SK-N-SH treated with all-trans-retinoic acid at 6 μM for 48 hours (cell line): Measurements from ENCODE around the gene AOPEP.

ENCODE experiments used
- ATAC-seq: fragments of 200-7000 bp; cut with Tn5 transposase; 3 replicates; pipeline ENCODE4 v1.9.1; 2020; ENCODE audit warnings: mild to moderate bottlenecking, moderate library complexity
- ARNTL ChIP-seq: fragments of 450-650 bp; formaldehyde crosslinking; IDR thresholded peaks from 2 replicates; pipeline ENCODE4 v1.5.0; 2020; ENCODE audit warnings: low read depth, mild to moderate bottlenecking, moderate library complexity, borderline replicate concordance
- BACH2 ChIP-seq: fragments of 250-450 bp; sonication (Bioruptor Pico); IDR thresholded peaks from 2 replicates; pipeline ENCODE4 v1.9.0; 2021; ENCODE audit warnings: mild to moderate bottlenecking, borderline replicate concordance
- CSDC2 ChIP-seq: fragments of 250-450 bp; sonication (Bioruptor Pico); IDR thresholded peaks from 2 replicates; pipeline ENCODE4 v1.5.0; 2020; ENCODE audit warnings: mild to moderate bottlenecking, moderate library complexity
- ESRRG ChIP-seq: fragments of 250-450 bp; sonication (Bioruptor Pico); IDR thresholded peaks from 2 replicates; pipeline ENCODE4 v1.6.1; 2021; ENCODE audit warnings: mild to moderate bottlenecking
- GLIS3 ChIP-seq: fragments of 250-450 bp; sonication (Bioruptor Pico); IDR thresholded peaks from 2 replicates; pipeline ENCODE4 v1.5.0; 2020; ENCODE audit warnings: mild to moderate bottlenecking, moderate library complexity
- ISL1 ChIP-seq: fragments of 250-450 bp; sonication (Bioruptor Pico); IDR thresholded peaks from 2 replicates; pipeline ENCODE4 v2.1.2; 2022; ENCODE audit warnings: mild to moderate bottlenecking, moderate library complexity
- OSR1 ChIP-seq: fragments of 250-450 bp; sonication (Bioruptor Pico); IDR thresholded peaks from 2 replicates; pipeline ENCODE4 v1.8.0; 2022; ENCODE audit warnings: moderate library complexity, mild to moderate bottlenecking, inconsistent platforms
- RARB ChIP-seq: fragments of 250-450 bp; sonication (Bioruptor Pico); IDR thresholded peaks from 2 replicates; pipeline ENCODE4 v1.8.0; 2021; ENCODE audit warnings: mild to moderate bottlenecking, moderate library complexity
- SNAI2 ChIP-seq: fragments of 250-450 bp; sonication (Bioruptor Pico); IDR thresholded peaks from 2 replicates; pipeline ENCODE4 v1.5.0; 2020; ENCODE audit warnings: mild to moderate bottlenecking, moderate library complexity
- TCF4 ChIP-seq: fragments of 250-450 bp; sonication (Bioruptor Pico); IDR thresholded peaks from 2 replicates; pipeline ENCODE4 v1.8.0; 2021; ENCODE audit warnings: mild to moderate bottlenecking, moderate library complexity, borderline replicate concordance
- TOX ChIP-seq: fragments of 250-450 bp; sonication (Bioruptor Pico); IDR thresholded peaks from 2 replicates; pipeline ENCODE4 v1.8.0; 2021; ENCODE audit warnings: mild to moderate bottlenecking, moderate library complexity, borderline replicate concordance
- ZFP3 ChIP-seq: fragments of 250-450 bp; sonication (Bioruptor Pico); IDR thresholded peaks from 2 replicates; pipeline ENCODE4 v1.5.0; 2020; ENCODE audit warnings: mild to moderate bottlenecking, moderate library complexity
- ZFP30 ChIP-seq: fragments of 450-650 bp; formaldehyde crosslinking; IDR thresholded peaks from 2 replicates; pipeline ENCODE4 v1.5.0; 2022; ENCODE audit warnings: mild to moderate bottlenecking, moderate library complexity
- ZNF565 ChIP-seq: fragments of 450-650 bp; formaldehyde crosslinking; conservative IDR thresholded peaks from 2 replicates; pipeline ENCODE4 v1.5.0; 2020; ENCODE audit warnings: low read depth, mild to moderate bottlenecking, moderate library complexity
- ZNF70 ChIP-seq: fragments of 450-650 bp; formaldehyde crosslinking; IDR thresholded peaks from 2 replicates; pipeline ENCODE4 v1.5.0; 2020; ENCODE audit warnings: mild to moderate bottlenecking, moderate library complexity
- ZNF8 ChIP-seq: fragments of 450-650 bp; formaldehyde crosslinking; IDR thresholded peaks from 2 replicates; pipeline ENCODE4 v1.5.0; 2020; ENCODE audit warnings: mild to moderate bottlenecking, moderate library complexity
- TF ChIP-seq, protein P1 (sequence below): fragments of 250-450 bp; sonication (Bioruptor Pico); IDR thresholded peaks from 2 replicates; pipeline ENCODE4 v1.5.1; 2020; ENCODE audit warnings: low read depth, mild to moderate bottlenecking, moderate library complexity
- TF ChIP-seq, protein P2 (sequence below): fragments of 250-450 bp; sonication (Bioruptor Pico); IDR thresholded peaks from 2 replicates; pipeline ENCODE4 v1.8.0; 2020; ENCODE audit warnings: mild to moderate bottlenecking, moderate library complexity, borderline replicate concordance
- TF ChIP-seq, protein P3 (sequence below): fragments of 250-450 bp; sonication (Bioruptor Pico); IDR thresholded peaks from 2 replicates; pipeline ENCODE4 v1.5.1; 2021; ENCODE audit warnings: mild to moderate bottlenecking, moderate library complexity
- TF ChIP-seq, protein P4 (sequence below): fragments of 250-450 bp; sonication (Bioruptor Pico); IDR thresholded peaks from 2 replicates; pipeline ENCODE4 v1.5.0; 2020; ENCODE audit warnings: mild to moderate bottlenecking, moderate library complexity
- TF ChIP-seq, protein P5 (sequence below): fragments of 250-450 bp; sonication (Bioruptor Pico); IDR thresholded peaks from 2 replicates; pipeline ENCODE4 v1.8.0; 2021; ENCODE audit warnings: low read depth, mild to moderate bottlenecking, moderate library complexity, borderline replicate concordance

AOPEP gene

DNA sequence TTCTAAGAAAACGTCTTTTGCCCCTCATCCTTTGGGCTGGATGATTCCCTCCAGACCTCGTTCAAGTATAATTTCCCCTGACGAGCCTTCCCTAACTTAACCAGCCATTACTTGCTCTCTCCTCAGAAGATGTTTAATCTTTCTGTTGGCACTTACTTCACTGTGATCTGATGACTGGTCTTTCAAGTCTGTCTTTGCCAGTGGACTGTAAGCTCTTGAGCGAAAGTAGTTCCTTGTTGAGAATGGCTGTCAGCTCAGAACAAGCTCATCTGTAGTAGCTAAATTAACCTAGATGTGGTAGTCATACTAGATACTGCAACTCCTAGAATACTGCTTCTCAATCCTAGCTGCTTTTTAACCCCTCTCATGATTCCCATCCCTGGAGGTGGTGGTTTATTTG, 125.0 kb downstream of the AOPEP start:
- TF ChIP-seq ZNF565 (CRISPR knock-in tag) (no peak), BACH2 (CRISPR knock-in tag) (no peak), OSR1 (CRISPR knock-in tag) (no peak), ARNTL (CRISPR knock-in tag) (no peak), ESRRG (CRISPR knock-in tag) (no peak), ZNF8 (CRISPR knock-in tag) (no peak), RARB (CRISPR knock-in tag) (no peak), TOX (CRISPR knock-in tag) (no peak), SNAI2 (CRISPR knock-in tag) (no peak), CSDC2 (CRISPR knock-in tag) (no peak), GLIS3 (no peak), ISL1 (CRISPR knock-in tag) (no peak), ZFP3 (CRISPR knock-in tag) (no peak), ZNF70 (no peak), TCF4 (CRISPR knock-in tag) (no peak)
- TF ChIP-seq, protein P1, sequence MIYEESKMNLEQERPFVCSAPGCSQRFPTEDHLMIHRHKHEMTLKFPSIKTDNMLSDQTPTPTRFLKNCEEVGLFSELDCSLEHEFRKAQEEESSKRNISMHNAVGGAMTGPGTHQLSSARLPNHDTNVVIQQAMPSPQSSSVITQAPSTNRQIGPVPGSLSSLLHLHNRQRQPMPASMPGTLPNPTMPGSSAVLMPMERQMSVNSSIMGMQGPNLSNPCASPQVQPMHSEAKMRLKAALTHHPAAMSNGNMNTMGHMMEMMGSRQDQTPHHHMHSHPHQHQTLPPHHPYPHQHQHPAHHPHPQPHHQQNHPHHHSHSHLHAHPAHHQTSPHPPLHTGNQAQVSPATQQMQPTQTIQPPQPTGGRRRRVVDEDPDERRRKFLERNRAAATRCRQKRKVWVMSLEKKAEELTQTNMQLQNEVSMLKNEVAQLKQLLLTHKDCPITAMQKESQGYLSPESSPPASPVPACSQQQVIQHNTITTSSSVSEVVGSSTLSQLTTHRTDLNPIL (CRISPR knock-in tag): no peak
- TF ChIP-seq, protein P2, sequence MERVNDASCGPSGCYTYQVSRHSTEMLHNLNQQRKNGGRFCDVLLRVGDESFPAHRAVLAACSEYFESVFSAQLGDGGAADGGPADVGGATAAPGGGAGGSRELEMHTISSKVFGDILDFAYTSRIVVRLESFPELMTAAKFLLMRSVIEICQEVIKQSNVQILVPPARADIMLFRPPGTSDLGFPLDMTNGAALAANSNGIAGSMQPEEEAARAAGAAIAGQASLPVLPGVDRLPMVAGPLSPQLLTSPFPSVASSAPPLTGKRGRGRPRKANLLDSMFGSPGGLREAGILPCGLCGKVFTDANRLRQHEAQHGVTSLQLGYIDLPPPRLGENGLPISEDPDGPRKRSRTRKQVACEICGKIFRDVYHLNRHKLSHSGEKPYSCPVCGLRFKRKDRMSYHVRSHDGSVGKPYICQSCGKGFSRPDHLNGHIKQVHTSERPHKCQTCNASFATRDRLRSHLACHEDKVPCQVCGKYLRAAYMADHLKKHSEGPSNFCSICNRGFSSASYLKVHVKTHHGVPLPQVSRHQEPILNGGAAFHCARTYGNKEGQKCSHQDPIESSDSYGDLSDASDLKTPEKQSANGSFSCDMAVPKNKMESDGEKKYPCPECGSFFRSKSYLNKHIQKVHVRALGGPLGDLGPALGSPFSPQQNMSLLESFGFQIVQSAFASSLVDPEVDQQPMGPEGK (CRISPR knock-in tag): no peak
- TF ChIP-seq, protein P3, sequence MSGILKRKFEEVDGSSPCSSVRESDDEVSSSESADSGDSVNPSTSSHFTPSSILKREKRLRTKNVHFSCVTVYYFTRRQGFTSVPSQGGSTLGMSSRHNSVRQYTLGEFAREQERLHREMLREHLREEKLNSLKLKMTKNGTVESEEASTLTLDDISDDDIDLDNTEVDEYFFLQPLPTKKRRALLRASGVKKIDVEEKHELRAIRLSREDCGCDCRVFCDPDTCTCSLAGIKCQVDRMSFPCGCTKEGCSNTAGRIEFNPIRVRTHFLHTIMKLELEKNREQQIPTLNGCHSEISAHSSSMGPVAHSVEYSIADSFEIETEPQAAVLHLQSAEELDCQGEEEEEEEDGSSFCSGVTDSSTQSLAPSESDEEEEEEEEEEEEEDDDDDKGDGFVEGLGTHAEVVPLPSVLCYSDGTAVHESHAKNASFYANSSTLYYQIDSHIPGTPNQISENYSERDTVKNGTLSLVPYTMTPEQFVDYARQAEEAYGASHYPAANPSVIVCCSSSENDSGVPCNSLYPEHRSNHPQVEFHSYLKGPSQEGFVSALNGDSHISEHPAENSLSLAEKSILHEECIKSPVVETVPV (CRISPR knock-in tag): no peak
- TF ChIP-seq, protein P4, sequence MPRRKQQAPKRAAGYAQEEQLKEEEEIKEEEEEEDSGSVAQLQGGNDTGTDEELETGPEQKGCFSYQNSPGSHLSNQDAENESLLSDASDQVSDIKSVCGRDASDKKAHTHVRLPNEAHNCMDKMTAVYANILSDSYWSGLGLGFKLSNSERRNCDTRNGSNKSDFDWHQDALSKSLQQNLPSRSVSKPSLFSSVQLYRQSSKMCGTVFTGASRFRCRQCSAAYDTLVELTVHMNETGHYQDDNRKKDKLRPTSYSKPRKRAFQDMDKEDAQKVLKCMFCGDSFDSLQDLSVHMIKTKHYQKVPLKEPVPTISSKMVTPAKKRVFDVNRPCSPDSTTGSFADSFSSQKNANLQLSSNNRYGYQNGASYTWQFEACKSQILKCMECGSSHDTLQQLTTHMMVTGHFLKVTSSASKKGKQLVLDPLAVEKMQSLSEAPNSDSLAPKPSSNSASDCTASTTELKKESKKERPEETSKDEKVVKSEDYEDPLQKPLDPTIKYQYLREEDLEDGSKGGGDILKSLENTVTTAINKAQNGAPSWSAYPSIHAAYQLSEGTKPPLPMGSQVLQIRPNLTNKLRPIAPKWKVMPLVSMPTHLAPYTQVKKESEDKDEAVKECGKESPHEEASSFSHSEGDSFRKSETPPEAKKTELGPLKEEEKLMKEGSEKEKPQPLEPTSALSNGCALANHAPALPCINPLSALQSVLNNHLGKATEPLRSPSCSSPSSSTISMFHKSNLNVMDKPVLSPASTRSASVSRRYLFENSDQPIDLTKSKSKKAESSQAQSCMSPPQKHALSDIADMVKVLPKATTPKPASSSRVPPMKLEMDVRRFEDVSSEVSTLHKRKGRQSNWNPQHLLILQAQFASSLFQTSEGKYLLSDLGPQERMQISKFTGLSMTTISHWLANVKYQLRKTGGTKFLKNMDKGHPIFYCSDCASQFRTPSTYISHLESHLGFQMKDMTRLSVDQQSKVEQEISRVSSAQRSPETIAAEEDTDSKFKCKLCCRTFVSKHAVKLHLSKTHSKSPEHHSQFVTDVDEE (CRISPR knock-in tag): no peak
- TF ChIP-seq, protein P5, sequence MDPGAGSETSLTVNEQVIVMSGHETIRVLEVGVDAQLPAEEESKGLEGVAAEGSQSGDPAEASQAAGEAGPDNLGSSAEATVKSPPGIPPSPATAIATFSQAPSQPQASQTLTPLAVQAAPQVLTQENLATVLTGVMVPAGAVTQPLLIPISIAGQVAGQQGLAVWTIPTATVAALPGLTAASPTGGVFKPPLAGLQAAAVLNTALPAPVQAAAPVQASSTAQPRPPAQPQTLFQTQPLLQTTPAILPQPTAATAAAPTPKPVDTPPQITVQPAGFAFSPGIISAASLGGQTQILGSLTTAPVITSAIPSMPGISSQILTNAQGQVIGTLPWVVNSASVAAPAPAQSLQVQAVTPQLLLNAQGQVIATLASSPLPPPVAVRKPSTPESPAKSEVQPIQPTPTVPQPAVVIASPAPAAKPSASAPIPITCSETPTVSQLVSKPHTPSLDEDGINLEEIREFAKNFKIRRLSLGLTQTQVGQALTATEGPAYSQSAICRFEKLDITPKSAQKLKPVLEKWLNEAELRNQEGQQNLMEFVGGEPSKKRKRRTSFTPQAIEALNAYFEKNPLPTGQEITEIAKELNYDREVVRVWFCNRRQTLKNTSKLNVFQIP (CRISPR knock-in tag): no peak
- TF ChIP-seq, all 23 proteins: peak for 0
- ATAC-seq: no peak

DNA sequence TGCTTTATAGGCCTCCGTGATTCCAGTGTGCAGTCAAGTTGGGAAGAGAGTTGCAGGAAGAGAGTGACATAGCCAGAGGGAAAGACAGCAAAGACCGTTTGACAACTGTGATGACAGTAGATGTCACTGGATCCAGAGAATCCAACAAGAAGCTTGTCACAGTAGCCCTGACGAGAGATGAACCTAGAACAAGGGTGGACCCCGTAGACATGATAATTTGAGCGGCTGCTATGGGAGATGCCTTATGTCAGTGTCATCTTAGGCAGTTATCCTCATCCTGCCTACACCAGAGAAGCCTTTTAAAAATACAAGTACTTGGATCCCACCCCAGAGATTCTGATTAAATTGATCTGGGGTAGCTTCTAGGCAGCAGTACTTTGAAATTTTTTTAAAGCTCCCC, 125.4 kb downstream of the AOPEP start:
- ATAC-seq: no peak
- TF ChIP-seq CSDC2 (CRISPR knock-in tag) (no peak), GLIS3 (no peak), ZNF565 (CRISPR knock-in tag) (no peak), TCF4 (CRISPR knock-in tag) (no peak), ZFP30 (CRISPR knock-in tag) (no peak), ZNF70 (no peak), ZNF8 (CRISPR knock-in tag) (no peak), ZFP3 (CRISPR knock-in tag) (no peak), ESRRG (CRISPR knock-in tag) (no peak), TOX (CRISPR knock-in tag) (no peak), SNAI2 (CRISPR knock-in tag) (no peak), BACH2 (CRISPR knock-in tag) (no peak), ARNTL (CRISPR knock-in tag) (no peak)
- TF ChIP-seq, protein P4 (CRISPR knock-in tag): no peak
- TF ChIP-seq, protein P2 (CRISPR knock-in tag): no peak
- TF ChIP-seq, protein P1 (CRISPR knock-in tag): no peak
